ENCODE data around the gene SLC27A6.

DNA sequence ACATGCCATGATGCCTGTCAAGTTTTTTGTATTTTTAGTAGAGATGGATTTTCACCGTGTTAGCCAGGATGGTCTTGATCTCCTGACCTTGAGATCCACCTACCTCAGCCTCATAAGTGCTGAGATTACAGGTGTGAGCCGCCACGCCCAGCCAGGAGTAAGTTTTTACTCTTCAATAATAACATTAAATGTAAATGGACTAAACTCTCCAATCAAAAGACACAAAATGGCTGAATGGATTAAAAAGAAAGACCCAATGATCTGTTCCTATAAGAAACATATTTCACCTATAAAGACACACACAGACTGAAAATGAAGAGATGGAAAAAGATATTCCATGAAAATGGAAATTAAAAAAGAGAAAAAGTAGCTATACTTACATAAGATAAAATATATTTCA is 92.0 kb downstream of the SLC27A6 start:
- no peak for TF ChIP-seq POLR2AphosphoS5 (IDR thresholded peaks at IDR 0.05; ENCODE audit: low read depth)
- TF ChIP-seq, protein P1, sequence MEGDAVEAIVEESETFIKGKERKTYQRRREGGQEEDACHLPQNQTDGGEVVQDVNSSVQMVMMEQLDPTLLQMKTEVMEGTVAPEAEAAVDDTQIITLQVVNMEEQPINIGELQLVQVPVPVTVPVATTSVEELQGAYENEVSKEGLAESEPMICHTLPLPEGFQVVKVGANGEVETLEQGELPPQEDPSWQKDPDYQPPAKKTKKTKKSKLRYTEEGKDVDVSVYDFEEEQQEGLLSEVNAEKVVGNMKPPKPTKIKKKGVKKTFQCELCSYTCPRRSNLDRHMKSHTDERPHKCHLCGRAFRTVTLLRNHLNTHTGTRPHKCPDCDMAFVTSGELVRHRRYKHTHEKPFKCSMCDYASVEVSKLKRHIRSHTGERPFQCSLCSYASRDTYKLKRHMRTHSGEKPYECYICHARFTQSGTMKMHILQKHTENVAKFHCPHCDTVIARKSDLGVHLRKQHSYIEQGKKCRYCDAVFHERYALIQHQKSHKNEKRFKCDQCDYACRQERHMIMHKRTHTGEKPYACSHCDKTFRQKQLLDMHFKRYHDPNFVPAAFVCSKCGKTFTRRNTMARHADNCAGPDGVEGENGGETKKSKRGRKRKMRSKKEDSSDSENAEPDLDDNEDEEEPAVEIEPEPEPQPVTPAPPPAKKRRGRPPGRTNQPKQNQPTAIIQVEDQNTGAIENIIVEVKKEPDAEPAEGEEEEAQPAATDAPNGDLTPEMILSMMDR (conservative IDR thresholded peaks at IDR 0.05; ENCODE audit: low read depth in 2 of 2), result no peak
- TF ChIP-seq, protein P2, sequence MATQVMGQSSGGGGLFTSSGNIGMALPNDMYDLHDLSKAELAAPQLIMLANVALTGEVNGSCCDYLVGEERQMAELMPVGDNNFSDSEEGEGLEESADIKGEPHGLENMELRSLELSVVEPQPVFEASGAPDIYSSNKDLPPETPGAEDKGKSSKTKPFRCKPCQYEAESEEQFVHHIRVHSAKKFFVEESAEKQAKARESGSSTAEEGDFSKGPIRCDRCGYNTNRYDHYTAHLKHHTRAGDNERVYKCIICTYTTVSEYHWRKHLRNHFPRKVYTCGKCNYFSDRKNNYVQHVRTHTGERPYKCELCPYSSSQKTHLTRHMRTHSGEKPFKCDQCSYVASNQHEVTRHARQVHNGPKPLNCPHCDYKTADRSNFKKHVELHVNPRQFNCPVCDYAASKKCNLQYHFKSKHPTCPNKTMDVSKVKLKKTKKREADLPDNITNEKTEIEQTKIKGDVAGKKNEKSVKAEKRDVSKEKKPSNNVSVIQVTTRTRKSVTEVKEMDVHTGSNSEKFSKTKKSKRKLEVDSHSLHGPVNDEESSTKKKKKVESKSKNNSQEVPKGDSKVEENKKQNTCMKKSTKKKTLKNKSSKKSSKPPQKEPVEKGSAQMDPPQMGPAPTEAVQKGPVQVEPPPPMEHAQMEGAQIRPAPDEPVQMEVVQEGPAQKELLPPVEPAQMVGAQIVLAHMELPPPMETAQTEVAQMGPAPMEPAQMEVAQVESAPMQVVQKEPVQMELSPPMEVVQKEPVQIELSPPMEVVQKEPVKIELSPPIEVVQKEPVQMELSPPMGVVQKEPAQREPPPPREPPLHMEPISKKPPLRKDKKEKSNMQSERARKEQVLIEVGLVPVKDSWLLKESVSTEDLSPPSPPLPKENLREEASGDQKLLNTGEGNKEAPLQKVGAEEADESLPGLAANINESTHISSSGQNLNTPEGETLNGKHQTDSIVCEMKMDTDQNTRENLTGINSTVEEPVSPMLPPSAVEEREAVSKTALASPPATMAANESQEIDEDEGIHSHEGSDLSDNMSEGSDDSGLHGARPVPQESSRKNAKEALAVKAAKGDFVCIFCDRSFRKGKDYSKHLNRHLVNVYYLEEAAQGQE (IDR thresholded peaks at IDR 0.05; ENCODE audit: unreplicated experiment), result no peak
- no peak for TF ChIP-seq EZH2 (IDR thresholded peaks at IDR 0.05; ENCODE audit: low read depth, unreplicated experiment)
- no peak for TF ChIP-seq ZNF331 (CRISPR knock-in tag; IDR thresholded peaks at IDR 0.05; ENCODE audit: low read depth)
- no peak for TF ChIP-seq EZH2phosphoT487 (IDR thresholded peaks at IDR 0.05; ENCODE audit: unreplicated experiment)
- TF ChIP-seq JUNB (IDR thresholded peaks at IDR 0.05; ENCODE audit: unreplicated experiment), result no peak

Measured in GM23338 (cell line).